ENCODE results near the gene GMDS. TPM values are rescaled to one million over a fixed set of nuclear protein-coding genes. Genes with fewer than 3 reads are reported as not detected.

Gene GMDS
- total and polyA plus RNA-seq, 2 of the 4 experiments (the other 2 are of a cell fraction), result 7.3 to 21.9 TPM

- intact Hi-C loops (cut with micrococcal nuclease), result no loop called here
- DNase-seq, result no peak
- H2BK15ac ChIP-seq (ENCODE audit: low read depth, low read length), result peak overlapping the region; percentile 63; the same call in 2 of the 3 replicates
Measured at GRCh38 chr6:2275892-2276242, 30.5 kb upstream of the GMDS start.

More at GRCh38 chr6:2275892-2276242, 30.5 kb upstream of the GMDS start:
- Histone ChIP-seq H3K4me3 (ENCODE audit: insufficient read depth, low read depth, low read length) (no peak overlapping the region), H2BK5ac (ENCODE audit: low read depth, low read length, poor library complexity, severe bottlenecking) (peak overlapping the region; percentile 91), H4K5ac (ENCODE audit: low read depth, low read length) (peak overlapping the region; percentile 92), H2BK20ac (ENCODE audit: low read depth, low read length) (peak overlapping the region; percentile 82; the same call in 1 of the 2 replicates), H2BK120ac (ENCODE audit: low read depth, low read length) (peak overlapping the region; percentile 82), H3K4ac (ENCODE audit: low read depth, low read length) (peak overlapping the region; percentile 84), H3K9ac (ENCODE audit: low read depth, low read length) (no peak overlapping the region), H3K9me3 (ENCODE audit: control insufficient read depth, insufficient read depth, low read length) (no peaks in the 10 kb centered on the region), H3K79me1 (ENCODE audit: low read depth in 1 of 2, low read length in 2 of 2) (no peaks in the 10 kb centered on the region), H4K91ac (ENCODE audit: insufficient read depth, low read depth, low read length) (peak overlapping the region; percentile 80), H3K4me1 (ENCODE audit: control insufficient read depth, insufficient read depth, low read length) (peaks cover 10% of the 10 kb centered on the region), H2AK5ac (ENCODE audit: low read depth, low read length) (peak overlapping the region; percentile 37), H3K4me2 (ENCODE audit: low read depth, low read length) (peak overlapping the region; percentile 62), H3K27me3 (ENCODE audit: control insufficient read depth, insufficient read depth, low read length) (no peaks in the 10 kb centered on the region), H3K18ac (ENCODE audit: low read depth, low read length) (peak overlapping the region; percentile 97), H3K23ac (ENCODE audit: low read depth, low read length) (peak overlapping the region; percentile 75; the same call in 1 of the 2 replicates), H2AK9ac (replicated peaks; ENCODE audit: low read depth, low read length, poor library complexity) (no peak overlapping the region), H3K14ac (replicated peaks; ENCODE audit: low read depth, low read length) (0 out of 2 replicates have a peak overlapping the region, but pooled peaks have one; percentile 30), H4K8ac (ENCODE audit: low read depth in 2 of 2, low read length in 2 of 2) (peak overlapping the region in 1 of 2 experiments; percentile 72; a peak in 2 of 4 replicates), H3K27ac (ENCODE audit: insufficient read depth, low read length) (peak overlapping the region; percentile 83), H2AFZ (replicated peaks; ENCODE audit: low read length, poor library complexity) (no peak overlapping the region), H4K20me1 (ENCODE audit: insufficient read depth, low read length) (no peaks in the 10 kb centered on the region), H3K36me3 (ENCODE audit: control insufficient read depth, insufficient read depth, low read length) (peaks cover 9% of the 10 kb centered on the region; the same call in 1 of the 2 replicates), H3K56ac (ENCODE audit: extremely low read depth, insufficient read depth, low read length) (no peak overlapping the region; the same call in 1 of the 2 replicates), H3K9me1 (ENCODE audit: insufficient read depth, low read length) (peaks cover 7% of the 10 kb centered on the region; the same call in 1 of the 2 replicates)
- no TSS peak for BruUV-seq (replicated peaks)
- ChIA-PET CTCF (no interaction called here), POLR2A (ENCODE audit: unreplicated experiment) (no interaction called here)
- 73% methylated on average over 1 of the region's 2 CpGs; no CpG with 5 or more reads in 1 of the 2 experiments for WGBS, 2 experiments (ENCODE audit: extremely low coverage in 2 of 2, insufficient read length in 1 of 2)
- TF ChIP-seq MXI1 (IDR thresholded peaks at IDR 0.05; ENCODE audit: borderline replicate concordance, low read depth, low read length) (no peak), RFX5 (IDR thresholded peaks at IDR 0.05; ENCODE audit: low read depth, low read length) (no peak), CEBPB (IDR thresholded peaks at IDR 0.05; ENCODE audit: low read depth, low read length) (no peak), RCOR1 (IDR thresholded peaks at IDR 0.05; ENCODE audit: insufficient replicate concordance, low read length) (no peak), POLR2A (IDR thresholded peaks at IDR 0.05; ENCODE audit: low read depth, low read length) (no peak), MAZ (IDR thresholded peaks at IDR 0.05; ENCODE audit: borderline replicate concordance, low read depth, low read length) (no peak), NFE2L2 (IDR thresholded peaks at IDR 0.05; ENCODE audit: low read depth, low read length) (no peak), BHLHE40 (IDR thresholded peaks at IDR 0.05; ENCODE audit: low read depth, low read length) (no peak), USF2 (IDR thresholded peaks at IDR 0.05; ENCODE audit: low read depth, low read length) (no peak), MAFK (IDR thresholded peaks at IDR 0.05; ENCODE audit: low read depth, low read length) (no peak), SMC3 (IDR thresholded peaks at IDR 0.05; ENCODE audit: low read depth, low read length) (no peak), ELK1 (IDR thresholded peaks at IDR 0.05; ENCODE audit: borderline replicate concordance, low read depth, low read length) (no peak), CTCF (conservative IDR thresholded peaks at IDR 0.05; ENCODE audit: low read depth, low read length) (no peak), RAD21 (IDR thresholded peaks at IDR 0.05; ENCODE audit: low read length) (no peak), FOS (IDR thresholded peaks at IDR 0.05; ENCODE audit: low read depth, low read length) (no peak), CHD1 (IDR thresholded peaks at IDR 0.05; ENCODE audit: low read depth, low read length) (no peak)
- in situ Hi-C loops (cut with MboI; ENCODE audit: low sequenced_read_pairs), result no loop called here
- dilution Hi-C loops (cut with HindIII; ENCODE audit: low sequenced_read_pairs, unreplicated experiment), result no loop called here
- ATAC-seq (ENCODE audit: low read depth), result no peak; the same call in 1 of the 2 replicates
